GM18517 (cell line): ENCODE measurements around the gene IMPG1.

Experiments used
- ATAC-seq: cut with Tn5 transposase; IDR thresholded peaks from one replicate; pipeline ENCODE4 v1.9.1; 2021; ENCODE audit warnings: mild to moderate bottlenecking, moderate library complexity; ENCODE audit not compliant: unreplicated experiment

Gene IMPG1

DNA sequence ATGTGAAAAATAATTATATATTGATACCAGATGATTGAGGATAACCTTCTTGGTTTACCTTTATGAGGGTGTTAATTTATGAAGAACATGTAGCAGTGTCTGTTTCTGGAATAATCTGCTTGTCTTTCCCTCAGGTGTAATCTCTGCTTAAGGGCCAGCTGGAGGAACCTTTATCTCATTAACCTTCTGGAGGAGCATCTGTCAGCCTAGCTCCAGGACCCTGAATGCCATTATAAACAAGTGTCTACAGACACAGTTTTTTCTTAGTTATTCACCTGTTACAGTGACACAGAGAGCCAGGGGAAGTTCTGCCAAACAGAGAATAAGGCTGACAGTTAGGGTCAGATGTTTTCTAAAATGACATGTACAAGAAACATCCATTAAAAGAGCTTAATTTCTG lies at the start of gene IMPG1:
Gene IMPG1 (minus strand): TSS at position 101 of the 400 bp plus-strand sequence. CDS start 174 bp downstream, outside the sequence.
- ATAC-seq: no peak

DNA sequence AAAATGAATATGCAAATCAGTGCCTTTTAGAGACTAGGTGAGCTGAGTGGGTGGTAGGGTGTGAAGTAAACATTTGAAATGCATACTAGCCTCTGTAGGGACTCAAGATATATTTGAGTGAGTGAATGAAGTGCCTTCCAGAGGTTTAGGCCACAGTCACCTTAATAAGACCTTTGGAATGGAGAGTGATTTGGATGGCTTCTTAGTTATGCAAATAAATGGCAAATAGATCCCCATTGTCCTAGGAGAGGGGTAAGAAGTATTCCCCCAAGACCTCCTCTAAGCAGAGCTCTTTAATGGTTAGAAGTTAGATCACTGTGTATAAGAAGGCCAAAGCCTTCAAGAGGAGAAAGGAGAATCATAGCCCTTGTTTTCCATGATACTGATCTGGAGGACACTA lies 47.8 kb upstream of the IMPG1 start:
- ATAC-seq: no peak

DNA sequence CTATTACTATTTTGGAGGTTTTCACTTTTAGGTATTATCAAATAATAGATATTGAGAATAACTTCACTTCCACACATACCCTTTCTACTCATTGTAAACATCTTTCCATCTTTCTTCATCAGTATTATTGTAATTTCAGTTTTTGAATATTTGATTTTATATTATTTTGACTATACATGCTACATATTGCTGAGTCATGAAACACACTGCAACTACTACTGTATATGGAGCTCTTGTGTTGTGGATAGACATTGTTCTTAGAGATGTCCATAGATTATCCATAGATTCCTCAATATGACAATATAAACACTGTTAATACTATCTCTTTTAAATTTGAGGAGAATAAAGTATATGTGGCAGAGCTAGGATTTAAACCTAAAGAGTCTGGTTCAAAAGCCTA lies 819 bp upstream of the IMPG1 start:
- no peak for ATAC-seq

DNA sequence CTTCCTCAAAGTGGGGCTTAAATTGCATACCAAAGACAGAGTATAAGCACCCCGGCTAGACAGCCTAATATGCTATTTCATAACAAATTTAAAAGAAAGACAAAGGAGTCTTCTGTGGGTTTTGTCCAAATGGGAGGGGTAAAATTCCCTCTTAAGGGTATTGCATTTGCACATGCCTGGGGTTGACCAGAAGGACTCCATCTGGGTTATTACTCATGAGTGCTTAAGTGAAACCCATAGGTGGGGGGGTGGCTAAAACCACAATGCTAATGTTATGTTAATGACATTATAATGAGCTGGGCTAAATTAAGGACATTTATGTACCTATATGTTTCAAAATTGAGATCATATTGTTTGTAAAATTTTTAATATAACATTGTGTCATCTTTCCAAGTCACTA lies 15.0 kb downstream of the IMPG1 start:
- no peak for ATAC-seq

- ATAC-seq: no peak
Measured at GRCh38 chr6:76052314-76052713, 20.1 kb downstream of the IMPG1 start.

DNA sequence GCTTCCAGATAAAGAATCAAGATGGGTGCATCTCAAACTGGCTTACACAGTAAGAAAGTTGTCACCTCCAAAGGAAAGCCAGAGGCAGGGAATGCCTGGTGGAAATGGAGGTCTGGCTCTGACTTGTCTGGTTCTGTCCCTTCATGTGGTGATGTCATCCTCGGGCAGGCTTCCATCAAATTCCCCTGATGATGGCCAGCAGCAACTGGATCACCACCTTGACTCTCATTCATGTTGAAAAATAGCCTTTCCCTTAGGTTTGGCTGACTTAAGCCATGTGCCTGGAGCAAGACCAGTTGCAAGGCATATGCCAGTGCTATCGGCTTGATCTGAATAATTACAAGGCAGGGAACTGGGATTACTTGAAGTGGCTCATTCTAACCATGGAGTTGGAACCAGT lies 28.8 kb downstream of the IMPG1 start:
- ATAC-seq: no peak

DNA sequence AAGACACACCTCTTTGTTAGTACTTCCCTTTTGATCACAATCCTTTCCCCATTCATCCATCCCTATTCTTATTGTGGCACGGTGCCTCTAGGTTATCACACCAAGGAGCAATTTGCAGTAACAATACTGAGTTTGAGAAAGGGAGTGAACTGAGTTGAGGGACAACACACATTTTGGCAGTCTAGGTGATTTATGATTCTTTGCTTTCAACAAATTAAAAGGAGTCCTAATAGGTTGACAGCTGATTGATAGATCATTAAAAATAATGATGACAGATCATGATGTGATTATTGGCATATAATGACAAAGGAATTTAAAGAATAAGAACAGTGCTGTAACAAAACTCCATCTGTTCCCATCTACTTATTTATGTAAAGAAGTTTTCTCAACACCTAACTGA lies 36.7 kb downstream of the IMPG1 start:
- no peak for ATAC-seq

GRCh38 chr6:76026101-76026500 lies 46.4 kb downstream of the IMPG1 start:
- no peak for ATAC-seq

- ATAC-seq: no peak
Measured at GRCh38 chr6:76014626-76015530, 57.6 kb downstream of the IMPG1 start.

DNA sequence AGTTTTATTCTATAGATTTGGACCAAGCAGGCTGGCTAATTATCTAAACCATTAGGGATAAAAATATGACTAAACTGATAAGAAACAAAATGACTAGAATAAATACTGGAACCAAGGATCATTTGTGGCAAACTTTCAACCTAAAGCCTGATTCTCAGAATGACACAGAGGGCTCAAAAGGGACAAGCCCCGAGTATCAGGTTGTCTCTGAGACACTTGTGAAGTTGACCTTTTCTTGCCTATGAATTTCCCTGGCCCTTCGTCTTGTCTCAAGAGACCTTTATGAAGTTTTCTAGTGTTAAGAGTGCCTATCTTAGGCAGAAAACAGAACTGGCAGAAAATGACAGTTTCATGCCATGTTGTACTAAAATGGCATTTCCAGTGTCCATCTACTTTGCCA lies 68.3 kb downstream of the IMPG1 start:
- ATAC-seq: no peak

DNA sequence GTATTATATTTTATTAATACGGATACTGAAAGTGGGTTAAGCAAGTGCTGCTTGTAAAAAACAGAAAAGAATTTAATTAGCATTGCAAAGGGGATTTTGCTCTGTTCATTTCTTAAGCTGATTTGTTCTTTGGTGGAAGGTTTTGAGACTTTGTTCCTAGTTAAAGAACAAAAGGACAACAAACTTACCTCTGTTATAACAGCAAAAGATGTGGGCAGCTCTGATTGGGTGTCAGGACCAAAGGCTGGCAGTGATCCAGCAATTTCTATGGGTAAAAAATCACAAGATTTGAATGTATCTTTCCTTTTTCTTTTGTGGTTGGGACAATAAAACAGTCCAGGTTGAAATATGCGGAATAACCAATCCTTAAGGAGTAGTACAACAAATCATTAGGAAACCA lies 68.8 kb downstream of the IMPG1 start:
- no peak for ATAC-seq

DNA sequence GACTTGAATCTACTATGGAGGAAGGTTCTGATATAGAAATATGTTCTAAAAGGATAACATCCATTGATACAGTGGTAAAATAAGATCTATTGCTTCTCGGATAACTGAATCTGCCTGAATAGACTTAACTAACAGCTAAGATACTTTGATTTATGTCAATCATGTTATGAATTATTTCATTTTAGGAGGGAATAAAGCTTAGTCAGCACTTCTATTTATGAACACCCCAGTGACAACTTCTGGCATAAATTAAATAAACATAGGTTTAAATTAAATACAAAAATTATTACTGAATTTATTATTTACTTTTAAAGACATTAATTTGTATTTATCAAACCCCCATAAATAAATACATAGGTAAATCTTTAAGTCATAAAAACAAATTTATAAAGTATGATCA lies 69.3 kb downstream of the IMPG1 start:
- ATAC-seq: no peak

DNA sequence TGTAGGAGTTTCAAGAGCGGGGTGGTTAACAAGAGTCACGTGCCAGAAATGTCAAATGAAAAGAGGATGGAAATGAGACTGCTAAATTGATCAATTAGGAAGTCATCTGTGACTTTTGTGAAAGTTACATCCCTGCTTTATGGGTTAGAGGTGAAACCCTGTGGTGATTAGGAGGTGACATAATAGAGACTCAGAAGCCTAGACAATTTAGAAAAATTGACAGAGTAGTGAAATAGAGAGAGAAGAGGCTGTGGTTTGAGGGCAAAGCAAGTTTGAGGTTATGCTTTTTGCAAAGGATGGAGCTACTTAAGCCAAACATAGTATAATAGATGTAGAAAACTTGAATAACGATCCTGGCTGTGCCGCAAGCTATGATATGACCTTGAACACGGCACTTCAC lies 71.8 kb downstream of the IMPG1 start:
- no peak for ATAC-seq

- ATAC-seq: no peak
Measured at GRCh38 chr6:75997696-75998095, 74.8 kb downstream of the IMPG1 start.

DNA sequence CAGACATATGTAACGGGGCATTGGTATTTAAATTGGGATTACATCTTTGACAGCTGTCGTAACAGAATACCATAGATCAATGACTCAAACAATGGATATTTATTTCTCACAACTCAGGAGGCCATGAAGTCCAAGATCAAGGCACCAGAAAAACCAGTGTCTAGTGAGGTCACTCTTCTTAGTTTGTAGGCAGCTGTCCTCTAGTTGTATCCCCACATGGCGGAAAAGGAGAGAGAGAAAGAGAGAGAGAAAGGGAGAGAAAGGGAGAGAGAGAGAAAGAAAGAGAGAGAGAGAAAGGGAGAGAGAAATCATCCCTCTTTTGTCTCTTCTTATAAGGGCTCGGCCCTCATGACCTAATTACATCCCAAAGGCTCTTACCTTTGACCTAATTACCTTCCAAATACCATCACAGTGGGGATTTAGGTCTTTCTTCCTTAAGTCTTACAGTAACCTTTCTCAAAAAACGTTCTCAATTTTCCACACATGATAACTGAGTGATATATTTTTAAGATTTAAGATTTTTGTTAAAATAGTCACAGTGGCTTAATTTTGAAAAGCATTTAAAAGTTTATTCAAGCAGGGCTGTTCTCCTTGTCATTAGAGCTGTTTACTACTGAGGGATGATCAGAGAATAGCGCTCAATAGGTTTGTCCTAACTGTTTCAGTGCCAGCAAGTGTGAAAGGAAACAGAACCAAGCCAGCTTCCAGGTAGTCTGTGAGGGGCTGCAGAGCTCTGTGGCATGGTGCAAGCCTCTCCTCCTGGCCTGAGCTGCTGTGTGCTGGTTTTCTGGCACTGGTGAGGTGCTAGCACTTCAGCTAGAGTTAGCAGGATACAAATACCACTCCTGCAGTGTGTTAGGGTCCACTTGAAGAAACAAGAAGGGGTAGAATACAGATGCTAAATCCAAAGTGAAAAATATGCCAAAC lies 79.0 kb downstream of the IMPG1 start:
- ATAC-seq: no peak

DNA sequence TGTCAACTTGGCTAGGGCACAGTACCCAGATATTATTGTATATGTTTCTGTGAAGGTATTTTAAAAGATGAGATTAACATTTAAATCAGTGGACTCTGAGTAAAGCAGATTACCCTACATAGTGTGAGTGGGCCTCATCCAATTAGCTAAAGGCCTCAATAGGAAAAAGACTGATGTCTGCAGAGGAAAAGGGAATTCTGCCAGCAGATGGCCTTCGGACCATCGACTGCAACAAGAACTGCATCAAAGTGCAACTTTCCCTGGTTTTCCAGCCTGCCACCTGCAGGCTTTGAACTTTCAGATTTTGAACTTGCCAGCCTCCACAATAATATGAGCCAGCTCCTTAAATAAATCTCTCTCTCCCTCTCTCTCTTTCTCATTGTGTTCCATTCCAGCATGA lies 80.5 kb downstream of the IMPG1 start:
- no peak for ATAC-seq

- ATAC-seq: no peak
Measured at GRCh38 chr6:75986935-75987334, 85.5 kb downstream of the IMPG1 start.

- ATAC-seq: no peak
Measured at GRCh38 chr6:75975904-75976303, 96.6 kb downstream of the IMPG1 start.

DNA sequence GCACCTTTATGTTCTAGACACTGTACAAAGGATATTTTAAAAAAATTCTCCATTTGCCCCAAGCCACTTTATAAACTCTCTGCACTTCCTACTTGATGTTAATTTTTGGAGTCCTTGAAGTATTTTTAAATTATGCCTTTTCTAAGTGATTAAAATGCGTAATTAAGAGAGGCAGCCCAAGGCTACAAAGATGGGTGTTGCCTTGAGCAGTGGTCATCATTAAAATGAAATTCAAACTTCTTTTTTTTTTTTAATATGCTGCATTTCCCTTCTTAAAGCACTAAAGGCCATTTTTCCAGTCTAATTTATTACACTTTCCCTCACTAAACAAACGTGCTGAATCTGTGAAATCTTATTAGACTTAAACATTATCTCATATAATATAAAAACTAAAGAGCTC lies 102.4 kb downstream of the IMPG1 start:
- ATAC-seq: no peak

- ATAC-seq: no peak
Measured at GRCh38 chr6:75968143-75968542, 104.3 kb downstream of the IMPG1 start.

DNA sequence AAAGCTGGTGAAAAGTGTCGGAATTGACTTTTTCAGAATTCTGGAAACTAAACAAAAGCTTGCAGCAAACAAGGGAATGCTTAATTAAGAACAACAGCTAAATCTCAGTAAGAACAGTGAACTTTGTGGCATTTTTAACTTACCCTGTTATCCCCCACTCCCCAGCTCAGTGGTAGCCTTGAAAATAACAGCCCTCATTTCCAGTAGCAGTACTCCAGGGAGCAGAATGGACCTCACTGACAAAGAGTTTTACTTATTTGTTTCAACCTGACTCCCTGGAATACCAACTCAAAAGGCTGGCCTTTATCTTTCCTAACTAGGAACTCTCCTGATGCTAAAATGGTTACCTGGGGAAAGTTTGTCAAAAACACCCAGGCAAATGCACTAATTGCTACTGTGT lies 108.9 kb downstream of the IMPG1 start:
- no peak for ATAC-seq

DNA sequence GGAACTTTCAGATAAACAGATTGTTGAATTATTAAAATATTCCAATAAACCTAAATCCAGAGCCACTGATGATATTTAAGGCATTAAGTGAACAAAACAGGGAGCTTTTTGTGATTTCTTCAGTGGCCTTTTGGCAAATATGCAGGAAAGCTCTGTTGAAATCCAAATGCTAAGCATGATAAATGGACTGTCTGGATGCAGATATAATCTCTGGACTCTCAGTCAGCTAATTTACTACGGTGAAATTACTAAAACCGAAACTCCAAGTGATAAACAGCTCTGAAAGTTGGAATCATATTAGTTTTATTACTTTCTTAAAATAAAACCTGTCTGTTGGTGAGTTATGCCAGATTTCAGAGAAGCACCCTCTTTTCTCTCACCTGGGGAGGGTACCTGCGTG lies 120.3 kb downstream of the IMPG1 start:
- ATAC-seq: no peak
